SK-N-MC (cell line): ENCODE measurements around the gene TAF11L14.
"Not testable (repeated sequence)": the region's sequence is repeated elsewhere in the genome, so short reads cannot be mapped to it uniquely, and the experiment has no call there.

Source experiments
- DNase-seq: peaks from one replicate; pipeline ENCODE4 v3.0.0-alpha.2; 2011; ENCODE audit warnings: low read depth, low spot score
- H3K27ac ChIP-seq: fragments of 200-600 bp; sonication (generic); 2 replicates; pipeline ENCODE4 v1.5.1; 2016; ENCODE audit warnings: mixed run types
- H3K36me3 ChIP-seq: fragments of 200-600 bp; sonication (generic); 2 replicates; pipeline ENCODE4 v1.6.1; 2017; ENCODE audit warnings: antibody characterized with exemption, low read length, mixed read lengths; ENCODE audit not compliant: insufficient read depth
- H3K4me3 ChIP-seq: fragments of 200-600 bp; sonication (generic); 2 replicates; pipeline ENCODE4 v1.5.1; 2016
- H3K9ac ChIP-seq: fragments of 200-600 bp; sonication (generic); 2 replicates; pipeline ENCODE4 v1.8.0; 2017; ENCODE audit warnings: mixed run types, mixed read lengths; ENCODE audit not compliant: insufficient read length
- H3K9me3 ChIP-seq: fragments of 200-600 bp; sonication (generic); 2 replicates; pipeline ENCODE4 v1.6.1; 2017; ENCODE audit warnings: low read depth, mild to moderate bottlenecking, antibody characterized with exemption, low read length, moderate library complexity, mixed read lengths
- EZH2 ChIP-seq: fragments of 200-600 bp; sonication (generic); IDR thresholded peaks from one replicate; pipeline ENCODE4 v1.6.1; 2017; ENCODE audit warnings: antibody characterized with exemption
- FOXP2 ChIP-seq: optimal IDR thresholded peaks from 2 replicates; pipeline ENCODE3; 2011; ENCODE audit warnings: mild to moderate bottlenecking, moderate library complexity; ENCODE audit not compliant: insufficient read depth; ENCODE audit errors: extremely low read length, control extremely low read depth
- POLR2AphosphoS5 ChIP-seq: IDR thresholded peaks from 2 replicates; pipeline ENCODE4 v1.6.1; 2012; ENCODE audit warnings: mild to moderate bottlenecking, low read depth, low read length, borderline replicate concordance

The TAF11L14 gene

GRCh38 chr5:17619354-17619753, 14.9 kb upstream of the TAF11L14 start:
- no peak for DNase-seq
- H3K9ac ChIP-seq = no peak overlapping the region
- no peaks in the 10 kb centered on the region for H3K36me3 ChIP-seq
- no peak overlapping the region for H3K27ac ChIP-seq
- H3K4me3 ChIP-seq = no peak overlapping the region
- no peak for TF ChIP-seq FOXP2
- TF ChIP-seq POLR2AphosphoS5 = no peak
- TF ChIP-seq EZH2 = no peak
- no peaks in the 10 kb centered on the region for H3K9me3 ChIP-seq

- no peak overlapping the region for H3K27ac ChIP-seq
- H3K9ac ChIP-seq = no peak overlapping the region
- H3K36me3 ChIP-seq = no peaks in the 10 kb centered on the region
- H3K9me3 ChIP-seq = no peaks in the 10 kb centered on the region
- no peak overlapping the region for H3K4me3 ChIP-seq
- TF ChIP-seq EZH2 = no peak
- TF ChIP-seq FOXP2 = no peak
- TF ChIP-seq POLR2AphosphoS5 = no peak
- DNase-seq = no peak
Measured at GRCh38 chr5:17620627-17621026, 13.6 kb upstream of the TAF11L14 start.

- no peak for TF ChIP-seq FOXP2
- TF ChIP-seq EZH2 = no peak
- no peak for TF ChIP-seq POLR2AphosphoS5
- no peak overlapping the region for H3K4me3 ChIP-seq
- no peaks in the 10 kb centered on the region for H3K36me3 ChIP-seq
- H3K9ac ChIP-seq = no peak overlapping the region
- H3K9me3 ChIP-seq = no peaks in the 10 kb centered on the region
- no peak for DNase-seq
- no peak overlapping the region for H3K27ac ChIP-seq
Measured at GRCh38 chr5:17625686-17626085, 8.6 kb upstream of the TAF11L14 start.

- not testable (repeated sequence) for DNase-seq, H3K4me3 ChIP-seq, H3K27ac ChIP-seq, H3K9me3 ChIP-seq, H3K36me3 ChIP-seq, H3K9ac ChIP-seq
Measured at GRCh38 chr5:17631788-17632187, 2.5 kb upstream of the TAF11L14 start, which contains the start of gene TAF11L13. Gene TAF11L13 (plus strand): TSS chr5:17632088.

GRCh38 chr5:17649232-17649631, 15.0 kb downstream of the TAF11L14 start:
- H3K4me3 ChIP-seq, H3K27ac ChIP-seq, DNase-seq, H3K9ac ChIP-seq, H3K9me3 ChIP-seq, H3K36me3 ChIP-seq: not testable (repeated sequence)

- not testable (repeated sequence) for H3K9me3 ChIP-seq, H3K4me3 ChIP-seq, H3K9ac ChIP-seq, H3K27ac ChIP-seq, H3K36me3 ChIP-seq, DNase-seq
Measured at GRCh38 chr5:17655201-17655759, 21.0 kb downstream of the TAF11L14 start.

- no peaks in the 10 kb centered on the region for H3K36me3 ChIP-seq
- H3K4me3 ChIP-seq = no peak overlapping the region
- TF ChIP-seq EZH2 = no peak
- TF ChIP-seq POLR2AphosphoS5 = no peak
- no peak for TF ChIP-seq FOXP2
- no peak overlapping the region for H3K9ac ChIP-seq
- no peaks in the 10 kb centered on the region for H3K9me3 ChIP-seq
- no peak overlapping the region for H3K27ac ChIP-seq
- no peak for DNase-seq
Measured at GRCh38 chr5:17655921-17656320, 21.7 kb downstream of the TAF11L14 start.

- TF ChIP-seq FOXP2 (no peak), EZH2 (no peak), POLR2AphosphoS5 (no peak)
- Histone ChIP-seq H3K36me3 (no peaks in the 10 kb centered on the region), H3K9ac (no peak overlapping the region), H3K4me3 (no peak overlapping the region), H3K27ac (no peak overlapping the region), H3K9me3 (no peaks in the 10 kb centered on the region)
- no peak for DNase-seq
Measured at GRCh38 chr5:17663182-17663581, 28.9 kb downstream of the TAF11L14 start.

GRCh38 chr5:17665836-17666235, 31.6 kb downstream of the TAF11L14 start:
- Histone ChIP-seq H3K9ac (no peak overlapping the region), H3K36me3 (no peaks in the 10 kb centered on the region), H3K4me3 (no peak overlapping the region), H3K27ac (no peak overlapping the region), H3K9me3 (no peaks in the 10 kb centered on the region)
- TF ChIP-seq POLR2AphosphoS5 = no peak
- TF ChIP-seq EZH2 = no peak
- TF ChIP-seq FOXP2 = no peak
- no peak for DNase-seq

GRCh38 chr5:17666726-17667235, 32.5 kb downstream of the TAF11L14 start:
- no peak for DNase-seq
- Histone ChIP-seq H3K9ac (no peak overlapping the region), H3K9me3 (no peaks in the 10 kb centered on the region), H3K27ac (no peak overlapping the region), H3K4me3 (no peak overlapping the region), H3K36me3 (no peaks in the 10 kb centered on the region)
- no peak for TF ChIP-seq POLR2AphosphoS5
- no peak for TF ChIP-seq EZH2
- no peak for TF ChIP-seq FOXP2
